Measurements from ENCODE around the gene NINJ1.

Gene NINJ1

GRCh38 chr9:93116072-93116961, 17.7 kb downstream of the NINJ1 start:
- TF ChIP-seq, protein P1, sequence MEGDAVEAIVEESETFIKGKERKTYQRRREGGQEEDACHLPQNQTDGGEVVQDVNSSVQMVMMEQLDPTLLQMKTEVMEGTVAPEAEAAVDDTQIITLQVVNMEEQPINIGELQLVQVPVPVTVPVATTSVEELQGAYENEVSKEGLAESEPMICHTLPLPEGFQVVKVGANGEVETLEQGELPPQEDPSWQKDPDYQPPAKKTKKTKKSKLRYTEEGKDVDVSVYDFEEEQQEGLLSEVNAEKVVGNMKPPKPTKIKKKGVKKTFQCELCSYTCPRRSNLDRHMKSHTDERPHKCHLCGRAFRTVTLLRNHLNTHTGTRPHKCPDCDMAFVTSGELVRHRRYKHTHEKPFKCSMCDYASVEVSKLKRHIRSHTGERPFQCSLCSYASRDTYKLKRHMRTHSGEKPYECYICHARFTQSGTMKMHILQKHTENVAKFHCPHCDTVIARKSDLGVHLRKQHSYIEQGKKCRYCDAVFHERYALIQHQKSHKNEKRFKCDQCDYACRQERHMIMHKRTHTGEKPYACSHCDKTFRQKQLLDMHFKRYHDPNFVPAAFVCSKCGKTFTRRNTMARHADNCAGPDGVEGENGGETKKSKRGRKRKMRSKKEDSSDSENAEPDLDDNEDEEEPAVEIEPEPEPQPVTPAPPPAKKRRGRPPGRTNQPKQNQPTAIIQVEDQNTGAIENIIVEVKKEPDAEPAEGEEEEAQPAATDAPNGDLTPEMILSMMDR (IDR thresholded peaks at IDR 0.05; ENCODE audit: extremely low read depth, insufficient read depth, missing control alignments) = no peak
- DNase-seq (ENCODE audit: low spot score) = no peak
- in situ Hi-C loops (cut with MboI; ENCODE audit: low pct_unique_long_range_greater_than_20kb, low sequenced_read_pairs, unreplicated experiment) = no loop called here

DNA sequence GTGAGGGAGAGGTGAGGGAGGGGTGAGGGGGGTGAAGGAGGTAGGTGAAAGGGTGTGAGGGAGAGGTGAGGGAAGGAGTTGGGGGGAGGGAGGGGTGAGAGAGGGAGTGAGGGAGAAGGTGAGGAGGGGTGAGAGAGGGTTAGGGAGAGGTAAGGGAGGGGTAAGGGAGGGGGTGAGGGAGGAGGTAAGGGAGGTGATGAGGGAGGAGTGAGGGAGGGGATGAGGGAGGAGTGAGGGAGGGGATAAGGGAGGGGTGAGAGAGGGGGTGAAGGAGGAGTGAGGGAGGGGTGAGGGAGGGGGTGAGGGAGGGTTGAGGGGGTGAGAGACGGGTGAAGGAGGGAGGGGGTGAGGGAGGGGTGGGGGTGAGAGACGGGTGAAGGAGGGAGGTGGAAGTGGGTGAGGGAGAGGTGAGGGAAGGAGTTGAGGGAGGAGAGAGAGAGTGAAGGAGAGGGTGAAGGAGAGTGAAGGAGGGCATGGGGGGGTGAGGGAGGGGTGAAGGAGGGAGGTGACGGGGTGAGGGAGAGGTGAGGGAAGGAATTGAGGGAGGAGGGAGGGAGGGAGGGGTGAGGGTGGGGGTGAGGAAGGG, 18.5 kb downstream of the NINJ1 start:
- in situ Hi-C loops (cut with MboI; ENCODE audit: low pct_unique_long_range_greater_than_20kb, low sequenced_read_pairs, unreplicated experiment) = no loop called here
- no peak for DNase-seq (ENCODE audit: low spot score)

GRCh38 chr9:93114984-93115335, 19.1 kb downstream of the NINJ1 start:
- in situ Hi-C loops (cut with MboI; ENCODE audit: low pct_unique_long_range_greater_than_20kb, low sequenced_read_pairs, unreplicated experiment) = no loop called here
- TF ChIP-seq, protein P1 (IDR thresholded peaks at IDR 0.05; ENCODE audit: extremely low read depth, insufficient read depth, missing control alignments) = no peak
- DNase-seq (ENCODE audit: low spot score) = no peak

More for the DNA sequence above, 18.5 kb downstream of the NINJ1 start:
- TF ChIP-seq, protein P1 (IDR thresholded peaks at IDR 0.05; ENCODE audit: extremely low read depth, insufficient read depth, missing control alignments) = no peak

GRCh38 chr9:93114169-93114983, 19.7 kb downstream of the NINJ1 start:
- DNase-seq (ENCODE audit: low spot score) = no peak
- TF ChIP-seq, protein P1 (IDR thresholded peaks at IDR 0.05; ENCODE audit: extremely low read depth, insufficient read depth, missing control alignments) = no peak
- in situ Hi-C loops (cut with MboI; ENCODE audit: low pct_unique_long_range_greater_than_20kb, low sequenced_read_pairs, unreplicated experiment) = no loop called here

DNA sequence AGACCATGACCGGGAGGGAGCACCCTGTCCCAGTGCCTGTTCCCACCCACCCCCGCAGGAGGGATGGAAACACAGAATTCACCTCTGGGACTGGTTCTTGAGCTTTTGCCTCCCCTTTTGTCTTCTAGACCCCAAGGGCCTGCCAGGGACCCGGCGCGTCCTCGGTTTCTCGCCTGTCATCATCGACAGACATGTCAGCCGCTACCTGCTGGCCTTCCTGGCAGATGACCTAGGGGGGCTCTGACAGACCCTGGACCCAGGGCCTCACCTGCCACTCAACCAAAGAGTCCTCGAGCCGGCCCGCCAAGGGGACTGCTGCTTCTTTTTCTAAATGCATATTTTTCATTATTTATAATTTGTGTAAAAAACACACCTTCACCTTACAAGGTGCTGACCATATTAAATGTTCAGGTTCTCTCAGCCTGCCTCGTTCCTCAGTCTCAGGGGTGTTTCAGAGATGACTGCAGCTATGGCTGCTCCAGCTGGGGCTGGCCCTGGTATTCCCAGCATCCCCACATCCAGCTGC, 21.1 kb downstream of the NINJ1 start:
- DNase-seq (ENCODE audit: low spot score) = no peak
- in situ Hi-C loops (cut with MboI; ENCODE audit: low pct_unique_long_range_greater_than_20kb, low sequenced_read_pairs, unreplicated experiment) = no loop called here
- TF ChIP-seq, protein P1 (IDR thresholded peaks at IDR 0.05; ENCODE audit: extremely low read depth, insufficient read depth, missing control alignments) = no peak
